Neuronal stem cell (in vitro differentiated cells): ENCODE data around the gene POP5.

Experiments used
- DNase-seq: peaks from one replicate; pipeline ENCODE4 v3.0.0-alpha.2; 2013; ENCODE audit warnings: low spot score
- H2AFZ ChIP-seq: one replicate; pipeline ENCODE4 v1.6.1; 2013; ENCODE audit warnings: mild to moderate bottlenecking, low read length, inconsistent platforms
- H2AK5ac ChIP-seq: 2 replicates; pipeline ENCODE4 v1.6.1; 2013; ENCODE audit warnings: low read depth, mild to moderate bottlenecking, inconsistent platforms, low read length, moderate library complexity, mixed read lengths
- H2BK120ac ChIP-seq: 2 replicates; pipeline ENCODE4 v1.6.1; 2013; ENCODE audit warnings: low read depth, mild to moderate bottlenecking, inconsistent platforms, low read length, moderate library complexity, mixed read lengths
- H2BK12ac ChIP-seq: one replicate; pipeline ENCODE4 v1.6.1; 2013; ENCODE audit warnings: low read length, inconsistent platforms
- H2BK15ac ChIP-seq: 2 replicates; pipeline ENCODE4 v1.6.1; 2013; ENCODE audit warnings: mild to moderate bottlenecking, low read length, inconsistent platforms, mixed read lengths
- H2BK5ac ChIP-seq: one replicate; pipeline ENCODE4 v1.6.1; 2013; ENCODE audit warnings: inconsistent platforms, mild to moderate bottlenecking, low read length, moderate library complexity
- H3K14ac ChIP-seq: one replicate; pipeline ENCODE4 v1.6.1; 2013; ENCODE audit warnings: low read length, inconsistent platforms
- H3K18ac ChIP-seq: 2 replicates; pipeline ENCODE4 v1.6.1; 2013; ENCODE audit warnings: low read length, inconsistent platforms
- H3K23ac ChIP-seq: 2 replicates; pipeline ENCODE4 v1.6.1; 2013; ENCODE audit warnings: low read depth, mild to moderate bottlenecking, mixed read lengths, low read length, inconsistent platforms; ENCODE audit not compliant: poor library complexity
- H3K27ac ChIP-seq: replicated peaks from 3 replicates; pipeline ENCODE4 v1.5.1; 2013; ENCODE audit warnings: low read length, inconsistent platforms
- H3K27me3 ChIP-seq, 3 experiments: 2 replicates each; pipeline ENCODE4 v1.6.1; 2013; ENCODE audit warnings: low read length in 3 of 3, mild to moderate bottlenecking in 2 of 3, inconsistent platforms in 1 of 3, low read depth in 1 of 3, mixed read lengths in 1 of 3, moderate library complexity in 1 of 3; ENCODE audit not compliant: control insufficient read depth in 3 of 3, insufficient read depth in 3 of 3
- H3K36me3 ChIP-seq, 2 donors: replicated peaks in 1 of 2; 2 replicates each; pipeline ENCODE4 v1.6.1; 2013; ENCODE audit warnings: low read length in 2 of 2; ENCODE audit not compliant: control insufficient read depth in 2 of 2, insufficient read depth in 2 of 2
- H3K4ac ChIP-seq: 2 replicates; pipeline ENCODE4 v1.6.1; 2013; ENCODE audit warnings: inconsistent platforms, mild to moderate bottlenecking, low read length, moderate library complexity
- H3K4me1 ChIP-seq, 2 donors: 1 replicate in 1 of 2; 2 replicates in 1 of 2; pipeline ENCODE4 v1.6.1; 2013; ENCODE audit warnings: low read length in 2 of 2, low read depth in 1 of 2; ENCODE audit not compliant: control insufficient read depth in 2 of 2, insufficient read depth in 1 of 2
- H3K4me2 ChIP-seq: one replicate; pipeline ENCODE4 v1.6.1; 2013; ENCODE audit warnings: mild to moderate bottlenecking, low read length, inconsistent platforms; ENCODE audit not compliant: insufficient read depth, poor library complexity, severe bottlenecking
- H3K4me3 ChIP-seq, 2 donors: 2 replicates each; pipeline ENCODE4 v1.5.1; 2013; ENCODE audit warnings: low read length in 2 of 2, mild to moderate bottlenecking in 2 of 2, inconsistent platforms in 1 of 2, moderate library complexity in 1 of 2
- H3K79me1 ChIP-seq: one replicate; pipeline ENCODE4 v1.6.1; 2013; ENCODE audit warnings: low read depth, mild to moderate bottlenecking, inconsistent platforms, low read length, moderate library complexity
- H3K9ac ChIP-seq: one replicate; pipeline ENCODE4 v1.6.1; 2013; ENCODE audit warnings: mild to moderate bottlenecking, low read depth, low read length, inconsistent platforms; ENCODE audit not compliant: poor library complexity
- H3K9me3 ChIP-seq, 2 donors: replicated peaks in 1 of 2; 2 replicates each; pipeline versions ENCODE3 to v1.6.1; 2013; ENCODE audit warnings: low read length in 2 of 2, mild to moderate bottlenecking in 2 of 2, inconsistent platforms in 1 of 2, low read depth in 1 of 2, mixed read lengths in 1 of 2, moderate library complexity in 1 of 2; ENCODE audit not compliant: control insufficient read depth in 2 of 2, insufficient read depth in 1 of 2
- H4K8ac ChIP-seq: one replicate; pipeline ENCODE4 v1.6.1; 2013; ENCODE audit warnings: low read depth, mild to moderate bottlenecking, inconsistent platforms, low read length, moderate library complexity
- H4K91ac ChIP-seq: one replicate; pipeline ENCODE4 v1.6.1; 2013; ENCODE audit warnings: low read length, low read depth, mild to moderate bottlenecking, inconsistent platforms; ENCODE audit not compliant: poor library complexity
- WGBS, 2 donors: extraction: QIAGEN DNeasy Blood & Tissue Kit; methylation state at CpG; one replicate each; pipeline ENCODE4 v1.1.7; 2013; ENCODE audit warnings: missing lambda C conversion rate in 2 of 2, mixed read lengths in 1 of 2; ENCODE audit not compliant: insufficient read length in 2 of 2, insufficient replicate concordance in 1 of 2; ENCODE audit errors: extremely low coverage in 2 of 2; 5-methylcytosine and 5-hydroxymethylcytosine counted together

The POP5 gene

DNA sequence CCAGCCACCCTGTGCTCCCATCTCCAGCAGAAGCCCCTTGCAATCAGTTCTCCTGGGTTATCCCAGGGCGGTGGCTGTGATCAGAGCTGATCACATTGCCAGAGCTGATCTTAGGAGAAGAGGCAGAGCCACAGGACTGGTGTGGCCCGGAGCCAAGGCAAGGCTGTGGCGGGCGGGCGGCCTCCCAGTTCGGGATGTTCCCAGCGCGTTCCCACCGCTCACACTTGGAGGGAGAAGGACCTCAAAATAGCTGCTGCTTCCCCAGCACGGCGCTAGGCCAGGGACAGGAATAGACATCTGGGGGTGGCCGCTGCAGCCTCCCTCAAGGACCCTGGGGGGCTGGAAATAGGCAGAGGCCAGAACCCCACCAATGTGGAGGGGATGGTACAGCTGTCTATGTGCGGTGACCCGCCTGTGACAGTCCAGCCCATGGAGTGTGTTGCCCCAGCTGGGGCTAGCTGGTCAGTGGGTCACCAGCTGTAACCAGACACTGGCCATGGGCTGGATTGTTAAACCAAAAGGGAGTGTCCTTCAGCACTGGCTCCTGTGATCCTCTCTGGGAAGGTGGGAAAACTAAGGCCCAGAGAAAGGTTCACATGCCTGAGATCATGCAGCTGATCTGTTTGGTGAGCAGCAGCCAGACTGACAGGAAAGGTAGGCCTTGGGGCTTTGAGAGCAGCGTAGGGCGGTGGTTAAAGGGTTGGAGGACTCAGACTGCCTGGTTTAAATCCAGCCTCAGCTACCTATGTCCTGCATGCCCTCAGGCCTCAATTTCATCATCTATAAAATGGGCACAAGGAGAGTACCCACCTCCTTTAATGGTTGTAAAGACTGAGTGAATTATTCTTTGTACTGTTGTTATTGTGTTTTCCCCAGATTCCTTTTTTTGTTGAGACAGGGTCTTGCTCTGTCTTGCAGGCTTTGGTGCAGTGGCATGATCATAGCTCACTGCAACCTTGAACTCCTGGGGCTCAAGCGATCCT lies 8.0 kb upstream of the POP5 start:
- no peak overlapping the region for H4K8ac ChIP-seq
- peak overlapping the region; percentile 79 for H3K14ac ChIP-seq
- peaks cover under 1 to 4% of the 10 kb centered on the region in 2 donors for H3K4me1 ChIP-seq
- peak overlapping the region; percentile 69 for H2BK5ac ChIP-seq
- H3K27me3 ChIP-seq: peaks cover 0 to 45% (median 3%) of the 10 kb centered on the region in 3 experiments
- no peaks in the 10 kb centered on the region for H3K79me1 ChIP-seq
- no peak overlapping the region for H2BK12ac ChIP-seq
- no peak overlapping the region for H3K4me2 ChIP-seq
- H3K36me3 ChIP-seq: no peaks in the 10 kb centered on the region
- no peak overlapping the region for H2AFZ ChIP-seq
- H3K23ac ChIP-seq: no peak overlapping the region
- no CpG with 5 or more reads among the region's 17 CpGs for WGBS, 2 donors
- H3K9me3 ChIP-seq: no peaks in the 10 kb centered on the region
- H3K27ac ChIP-seq: no peak overlapping the region
- DNase-seq: no peak
- H3K4me3 ChIP-seq: no peak overlapping the region
- peak overlapping the region; percentile 67 for H2BK15ac ChIP-seq
- no peak overlapping the region for H3K9ac ChIP-seq
- H3K18ac ChIP-seq: peak overlapping the region; percentile 48
- H2AK5ac ChIP-seq: peak overlapping the region; percentile 91
- H2BK120ac ChIP-seq: no peak overlapping the region
- H3K4ac ChIP-seq: no peak overlapping the region
- H4K91ac ChIP-seq: no peak overlapping the region

DNA sequence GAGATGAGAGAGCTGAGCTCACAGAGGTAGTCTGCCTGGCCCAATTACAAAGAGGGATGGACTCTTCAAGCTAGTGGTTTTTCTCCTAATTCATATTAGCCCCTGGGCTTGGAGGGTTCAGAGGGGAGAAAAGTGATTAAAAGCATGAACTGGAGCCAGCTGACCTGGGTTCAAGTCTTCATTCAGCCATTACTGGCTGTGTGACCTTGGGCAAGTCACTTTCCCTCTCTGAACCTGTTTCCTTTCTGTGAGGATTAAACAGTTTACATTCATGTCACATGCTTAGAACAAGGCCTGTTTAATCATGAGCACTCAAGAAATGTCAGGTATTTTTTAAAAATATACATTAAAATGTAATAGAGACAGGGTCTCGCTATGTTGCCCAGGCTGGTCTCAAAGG lies 7.2 kb upstream of the POP5 start:
- H3K23ac ChIP-seq: no peak overlapping the region
- H2BK5ac ChIP-seq: no peak overlapping the region

DNA sequence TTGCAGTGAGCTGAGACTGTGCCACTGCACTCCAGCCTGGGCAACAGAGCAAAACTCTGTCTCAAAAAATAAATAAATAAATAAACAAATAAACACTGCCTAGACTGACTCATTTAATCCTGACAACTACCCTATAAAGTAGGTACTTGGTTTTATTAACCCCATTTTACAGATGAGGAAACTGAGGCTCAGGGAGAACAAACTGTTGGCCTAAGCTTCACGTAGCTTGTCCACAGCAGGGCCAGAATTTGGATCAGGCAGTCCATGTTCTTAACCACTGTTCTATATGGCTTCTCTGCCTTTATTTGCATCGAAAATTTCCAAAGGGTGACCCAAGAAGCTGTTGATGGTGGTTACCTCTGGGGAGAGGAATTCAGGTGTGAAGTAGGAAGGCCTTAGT lies 5.7 kb upstream of the POP5 start:
- no peak overlapping the region for H4K91ac ChIP-seq
- no peak overlapping the region for H3K9ac ChIP-seq
- no peak overlapping the region for H3K27ac ChIP-seq
- no peak overlapping the region for H4K8ac ChIP-seq
- no peak overlapping the region for H3K4me3 ChIP-seq
- H3K79me1 ChIP-seq: no peaks in the 10 kb centered on the region
- DNase-seq: no peak
- H3K18ac ChIP-seq: no peak overlapping the region
- no peak overlapping the region for H3K14ac ChIP-seq
- peaks cover 0 to 39% (median 11%) of the 10 kb centered on the region in 3 experiments for H3K27me3 ChIP-seq
- peaks cover 1 to 8% of the 10 kb centered on the region in 2 donors for H3K4me1 ChIP-seq
- H2BK12ac ChIP-seq: no peak overlapping the region
- no peak overlapping the region for H2AK5ac ChIP-seq
- H3K4ac ChIP-seq: no peak overlapping the region
- H3K23ac ChIP-seq: no peak overlapping the region
- H3K9me3 ChIP-seq: no peaks in the 10 kb centered on the region
- no peak overlapping the region for H2BK15ac ChIP-seq
- H2BK5ac ChIP-seq: no peak overlapping the region
- H2BK120ac ChIP-seq: no peak overlapping the region
- no CpG with 5 or more reads among the region's 2 CpGs for WGBS, 2 donors
- H3K4me2 ChIP-seq: no peak overlapping the region
- H2AFZ ChIP-seq: no peak overlapping the region
- no peaks in the 10 kb centered on the region for H3K36me3 ChIP-seq

More for the DNA sequence above, 7.2 kb upstream of the POP5 start:
- Histone ChIP-seq H2AFZ (no peak overlapping the region), H3K9ac (no peak overlapping the region), H3K18ac (no peak overlapping the region), H3K4ac (no peak overlapping the region), H2AK5ac (no peak overlapping the region), H3K79me1 (no peaks in the 10 kb centered on the region), H2BK120ac (no peak overlapping the region), H3K27ac (no peak overlapping the region), H3K4me3 (no peak overlapping the region), H3K36me3 (no peaks in the 10 kb centered on the region), H3K4me2 (no peak overlapping the region), H4K8ac (no peak overlapping the region), H3K14ac (no peak overlapping the region), H2BK15ac (no peak overlapping the region), H3K9me3 (no peaks in the 10 kb centered on the region), H2BK12ac (no peak overlapping the region), H4K91ac (no peak overlapping the region), H3K27me3 (peaks cover 0 to 49% (median 11%) of the 10 kb centered on the region in 3 experiments), H3K4me1 (peaks cover 1 to 8% of the 10 kb centered on the region in 2 donors)
- no peak for DNase-seq
- WGBS, 2 donors: no CpG with 5 or more reads among the region's 1 CpG

DNA sequence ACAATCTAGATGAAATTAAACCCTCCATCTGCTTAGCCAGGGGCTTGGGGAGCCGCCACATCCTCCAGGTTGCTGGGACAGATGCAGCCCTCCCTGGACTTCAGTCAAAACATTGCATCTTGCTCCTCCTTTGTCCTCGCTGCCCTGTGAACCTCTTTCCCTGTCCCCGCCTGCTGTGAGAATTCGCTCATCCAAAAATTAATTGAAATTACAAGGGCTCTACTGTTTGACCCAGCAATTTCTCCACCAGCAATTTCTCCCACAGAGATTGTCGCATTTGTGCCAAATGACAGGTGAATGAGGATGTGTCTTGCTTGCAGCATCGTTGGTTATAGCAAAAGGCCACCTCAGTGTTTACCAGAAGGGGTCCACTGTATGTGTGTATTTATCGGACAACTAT lies 5.0 kb upstream of the POP5 start:
- Histone ChIP-seq H3K79me1 (no peaks in the 10 kb centered on the region), H3K18ac (no peak overlapping the region), H2BK12ac (no peak overlapping the region), H2BK120ac (no peak overlapping the region), H3K23ac (no peak overlapping the region), H3K4ac (no peak overlapping the region), H3K9ac (no peak overlapping the region), H4K91ac (no peak overlapping the region), H3K9me3 (no peaks in the 10 kb centered on the region), H3K4me1 (peaks cover 4 to 11% of the 10 kb centered on the region in 2 donors), H2BK5ac (no peak overlapping the region), H2AFZ (no peak overlapping the region), H3K4me2 (no peak overlapping the region), H4K8ac (no peak overlapping the region), H3K14ac (no peak overlapping the region), H3K27me3 (peaks cover 0 to 34% (median 11%) of the 10 kb centered on the region in 3 experiments), H3K27ac (no peak overlapping the region), H3K36me3 (no peaks in the 10 kb centered on the region), H3K4me3 (no peak overlapping the region), H2AK5ac (no peak overlapping the region), H2BK15ac (no peak overlapping the region)
- DNase-seq: no peak
- WGBS, 2 donors: no CpG with 5 or more reads among the region's 7 CpGs
